HepG2 (cell line): ENCODE data around the gene GPR6. TPM values are rescaled to one million over a fixed set of nuclear protein-coding genes. Genes with fewer than 3 reads are reported as not detected.

Source experiments
- ATAC-seq: fragments of 200-7000 bp; cut with Tn5 transposase; 3 replicates; pipeline ENCODE4 v1.9.1; 2020; ENCODE audit warnings: mild to moderate bottlenecking, moderate library complexity
- BruUV-seq: library from RNA; stranded (reverse); fragments of 400-500 nt; replicated peaks from 2 replicates; lab custom pipeline; 2021; lab: Mats Ljungman, UMichigan
- CTCF ChIA-PET: fragments of 300-600 bp; formaldehyde crosslinking; extraction: SDS; loops from one replicate; lab custom pipeline; 2021; ENCODE audit warnings: low total read pairs, inconsistent platforms, low intra/inter-chr PET ratio; lab: Yijun Ruan, JAX
- POLR2A ChIA-PET: fragments of 350-600 bp; sonication (Branson Sonifier 250); formaldehyde crosslinking; loops from one replicate; lab custom pipeline; 2020; ENCODE audit warnings: antibody characterized with exemption, inconsistent platforms; lab: Yijun Ruan, JAX
- DNase-seq: peaks from one replicate; pipeline ENCODE4 v3.0.0-alpha.2; 2015; ENCODE audit warnings: low spot score
- FAIRE-seq: peaks from 3 replicates; lab custom pipeline; 2011; peaks lifted over from hg19 to GRCh38; lab: Jason Lieb, UNC
- H2AFZ ChIP-seq: one replicate; pipeline ENCODE4 v1.6.1; 2011; ENCODE audit warnings: low read length, inconsistent platforms
- H3K27ac ChIP-seq: fragments of 300-600 bp; 3 replicates; pipeline ENCODE4 v1.8.0; 2011; ENCODE audit warnings: mixed run types, mild to moderate bottlenecking, mixed read lengths, low read length, inconsistent platforms; ENCODE audit not compliant: insufficient read depth; ENCODE audit errors: extremely low read length
- H3K27me3 ChIP-seq, 2 experiments: fragments of 200-600 bp in 1 of 2; 2 replicates in 1 of 2; 3 replicates in 1 of 2; pipeline versions ENCODE4 v1.6.0 to v1.8.0; 2011; ENCODE audit warnings: low read length in 2 of 2, mild to moderate bottlenecking in 2 of 2, moderate library complexity in 2 of 2, inconsistent platforms in 1 of 2; ENCODE audit not compliant: insufficient read depth in 2 of 2, control insufficient read depth in 1 of 2
- H3K36me3 ChIP-seq, 2 experiments: fragments of 200-600 bp in 1 of 2; replicated peaks in 1 of 2; 2 replicates in 1 of 2; 3 replicates in 1 of 2; pipeline versions ENCODE4 v1.5.1 to v1.8.0; 2011; ENCODE audit warnings: low read length in 2 of 2, inconsistent platforms in 1 of 2; ENCODE audit not compliant: insufficient read depth in 2 of 2, control insufficient read depth in 1 of 2
- H3K4me1 ChIP-seq: 2 replicates; pipeline ENCODE4 v1.5.1; 2012; ENCODE audit warnings: low read length, inconsistent platforms; ENCODE audit not compliant: insufficient read depth
- H3K4me2 ChIP-seq: 2 replicates; pipeline ENCODE4 v1.6.0; 2011; ENCODE audit warnings: low read depth, low read length, inconsistent platforms
- H3K4me3 ChIP-seq, 3 experiments: fragments of 200-600 bp in 1 of 3; sonication (generic), shearing (Covaris generic) in 1 of 3; replicated peaks in 1 of 3; 2 replicates each; pipeline ENCODE4 v1.5.1; 2011 to 2016; ENCODE audit warnings: low read length in 3 of 3, inconsistent platforms in 2 of 3, low read depth in 2 of 3, mild to moderate bottlenecking in 2 of 3, control low read depth in 1 of 3, mixed read lengths in 1 of 3; ENCODE audit not compliant: insufficient read depth in 1 of 3
- H3K79me2 ChIP-seq: one replicate; pipeline ENCODE4 v1.6.1; 2011; ENCODE audit warnings: low read length, inconsistent platforms; ENCODE audit not compliant: insufficient read depth
- H3K9ac ChIP-seq: 2 replicates; pipeline ENCODE4 v1.6.0; 2011; ENCODE audit warnings: mild to moderate bottlenecking, low read depth, low read length, inconsistent platforms; ENCODE audit not compliant: insufficient read depth
- H3K9me3 ChIP-seq: 2 replicates; pipeline ENCODE4 v1.5.1; 2012; ENCODE audit warnings: mild to moderate bottlenecking, low read length
- H4K20me1 ChIP-seq: 2 replicates; pipeline ENCODE4 v1.6.0; 2011; ENCODE audit warnings: inconsistent platforms, mild to moderate bottlenecking, low read length, moderate library complexity; ENCODE audit not compliant: insufficient read depth
- ARNT ChIP-seq: fragments of 450-650 bp; IDR thresholded peaks from 2 replicates; pipeline ENCODE4 v1.6.1; 2017
- HMG20A ChIP-seq: IDR thresholded peaks from 2 replicates; pipeline ENCODE4 v1.6.1; 2016; ENCODE audit warnings: borderline replicate concordance
- HNRNPUL1 ChIP-seq: fragments of 200-400 bp; formaldehyde crosslinking; IDR thresholded peaks from 2 replicates; pipeline ENCODE4 v1.6.1; 2017; ENCODE audit warnings: low read depth, mild to moderate bottlenecking, low read length, moderate library complexity
- HOMEZ ChIP-seq: IDR thresholded peaks from 2 replicates; pipeline ENCODE4 v1.6.1; 2016; ENCODE audit warnings: low read depth
- NONO ChIP-seq, 2 experiments: fragments of 450-650 bp in 1 of 2; sonication (generic) in 1 of 2; formaldehyde crosslinking in 1 of 2; IDR thresholded peaks in 1 of 2; conservative IDR thresholded peaks in 1 of 2; 2 replicates each; pipeline versions ENCODE4 v1.6.1 to v1.8.0; 2017 to 2022; ENCODE audit warnings: mild to moderate bottlenecking in 1 of 2, missing genetic modification reagents in 1 of 2, moderate library complexity in 1 of 2
- REPIN1 ChIP-seq: sonication (generic); formaldehyde crosslinking; IDR thresholded peaks from 2 replicates; pipeline ENCODE4 v1.8.0; 2022; ENCODE audit warnings: missing genetic modification reagents, low read depth, mild to moderate bottlenecking, borderline replicate concordance
- SMARCC2 ChIP-seq: fragments of 450-650 bp; IDR thresholded peaks from 2 replicates; pipeline ENCODE4 v1.6.1; 2017; ENCODE audit warnings: antibody characterized with exemption, mild to moderate bottlenecking
- SNAPC5 ChIP-seq: sonication (generic); formaldehyde crosslinking; IDR thresholded peaks from 2 replicates; pipeline ENCODE4 v1.8.1; 2023; ENCODE audit warnings: mild to moderate bottlenecking, missing genetic modification reagents, borderline replicate concordance
- SP1 ChIP-seq, 2 experiments: fragments of 450-650 bp in 1 of 2; sonication (generic) in 1 of 2; formaldehyde crosslinking in 1 of 2; IDR thresholded peaks; 2 replicates each; pipeline versions ENCODE4 v1.4.0 to v1.6.1; 2016 to 2020; ENCODE audit warnings: missing genetic modification reagents in 1 of 2
- SUZ12 ChIP-seq: fragments of 150-350 bp; IDR thresholded peaks from 2 replicates; pipeline ENCODE4 v1.6.1; 2014; ENCODE audit warnings: low read depth, low read length
- TRIM24 ChIP-seq: sonication (generic); formaldehyde crosslinking; IDR thresholded peaks from 2 replicates; pipeline ENCODE4 v1.8.0; 2022; ENCODE audit warnings: mild to moderate bottlenecking, missing genetic modification reagents
- ZFP36L2 ChIP-seq: sonication (generic); formaldehyde crosslinking; IDR thresholded peaks from 2 replicates; pipeline ENCODE4 v1.4.0; 2020; ENCODE audit warnings: missing genetic modification reagents
- ZFP37 ChIP-seq: sonication (generic); formaldehyde crosslinking; IDR thresholded peaks from 2 replicates; pipeline ENCODE4 v1.4.0; 2020; ENCODE audit warnings: missing genetic modification reagents, borderline replicate concordance
- ZNF263 ChIP-seq: sonication (generic); formaldehyde crosslinking; IDR thresholded peaks from 2 replicates; pipeline ENCODE4 v1.4.0; 2020; ENCODE audit warnings: missing genetic modification reagents
- ZNF800 ChIP-seq: sonication (generic); formaldehyde crosslinking; IDR thresholded peaks from 2 replicates; pipeline ENCODE4 v1.4.0; 2020; ENCODE audit warnings: missing genetic modification reagents
- WGBS: methylation state at CpG from one replicate; pipeline ENCODE4 v1.1.6; 2017; ENCODE audit warnings: low lambda C conversion rate; 5-methylcytosine and 5-hydroxymethylcytosine counted together
- in situ Hi-C: cut with HindIII; loops from 2 replicates; pipeline ENCODE4 v1.10.0; 2017; ENCODE audit warnings: low pct_unique_long_range_greater_than_20kb; ENCODE audit not compliant: extremely low pct_ligation_motif_present
- intact Hi-C: fragments of 100-400 bp; cut with micrococcal nuclease; formaldehyde crosslinking; loops from one replicate; pipeline ENCODE4 v1.10.0; 2022; ENCODE audit not compliant: unreplicated experiment
- polyA plus RNA-seq, 8 experiments: library from polyadenylated mRNA; depleted of rRNA in 3 of 8; stranded (reverse) in 7 of 8; unstranded in 1 of 8; fragments of >200 nt; fragmentation: Illumina TruSeq in 4 of 8; extraction: Trizol in 4 of 8; gene quantifications; 2 replicates each; pipeline versions ENCODE4 v1.2.1 to v1.2.3, GENCODE V29; 2011 to 2016; ENCODE audit warnings: low read depth in 4 of 8, missing spikeins in 1 of 8, mixed read lengths in 1 of 8; ENCODE audit not compliant: insufficient read depth in 1 of 8
- total RNA-seq, 5 experiments: library from RNA; depleted of rRNA; stranded (reverse); fragments of >200 nt; fragmentation: Illumina TruSeq; extraction: Trizol; gene quantifications; 2 replicates each; pipeline ENCODE4 v1.2.3, GENCODE V29; 2016; ENCODE audit warnings: low read depth in 1 of 5

GPR6 gene
- total and polyA plus RNA-seq, 2 of the 13 experiments (the other 11 are each of a cell fraction or from before 2014, with no cell fraction given) = not detected

- TF ChIP-seq ZFP37 (CRISPR knock-in tag) (no peak), SP1 (IDR thresholded peaks at IDR 0.05) (no peak), SP1 (CRISPR knock-in tag; IDR thresholded peaks at IDR 0.05) (no peak), HNRNPUL1 (no peak), SNAPC5 (CRISPR knock-in tag) (no peak), NONO (IDR thresholded peaks at IDR 0.05) (no peak), NONO (CRISPR knock-in tag; conservative IDR thresholded peaks at IDR 0.05) (no peak)
These were observed 15.8 kb upstream of the GPR6 start (continued) for GRCh38 chr6:109962271-109962670.

- H3K27me3 ChIP-seq = no peaks in the 10 kb centered on the region; a peak in 1 of 5 replicates
- intact Hi-C loops = no loop called here
- in situ Hi-C loops = no loop called here
- ChIA-PET POLR2A (no interaction called here), CTCF (no interaction called here)
- H2AFZ ChIP-seq = no peak overlapping the region
- ATAC-seq (no peak), DNase-seq (no peak), FAIRE-seq (no peak)
- H3K9ac ChIP-seq = no peak overlapping the region
- H3K27ac ChIP-seq = no peak overlapping the region
- H3K4me3 ChIP-seq = no peak overlapping the region
- no peak overlapping the region for H3K4me2 ChIP-seq
- 50% methylated on average over 2 of the region's 2 CpGs for WGBS
- H3K4me1 ChIP-seq = no peaks in the 10 kb centered on the region
- no peaks in the 10 kb centered on the region for H4K20me1 ChIP-seq
- TF ChIP-seq TRIM24 (CRISPR knock-in tag) = no peak
- H3K36me3 ChIP-seq = no peaks in the 10 kb centered on the region
- H3K9me3 ChIP-seq = no peaks in the 10 kb centered on the region
- no TSS peak for BruUV-seq
- H3K79me2 ChIP-seq = no peaks in the 10 kb centered on the region
These were observed 14.4 kb upstream of the GPR6 start for GRCh38 chr6:109963598-109964170.

- Histone ChIP-seq H3K36me3 (no peaks in the 10 kb centered on the region), H3K9ac (no peak overlapping the region), H2AFZ (no peak overlapping the region), H3K4me2 (no peak overlapping the region), H3K9me3 (no peaks in the 10 kb centered on the region), H3K27me3 (peaks cover under 1 to 5% of the 10 kb centered on the region in 2 experiments; a peak in 1 of 5 replicates), H4K20me1 (no peaks in the 10 kb centered on the region), H3K79me2 (no peaks in the 10 kb centered on the region), H3K4me3 (no peak overlapping the region), H3K27ac (no peak overlapping the region), H3K4me1 (no peaks in the 10 kb centered on the region)
- CTCF ChIA-PET = no interaction called here
- in situ Hi-C loops (no loop called here), intact Hi-C loops (no loop called here)
- POLR2A ChIA-PET = no interaction called here
- no TSS peak for BruUV-seq
- DNase-seq (no peak), ATAC-seq (no peak), FAIRE-seq (no peak)
- 61% methylated on average over 2 of the region's 2 CpGs for WGBS
- TF ChIP-seq ZFP36L2 (CRISPR knock-in tag) (no peak), ARNT (no peak), ZNF263 (no peak), SUZ12 (no peak), ZNF800 (no peak), REPIN1 (CRISPR knock-in tag) (no peak), HOMEZ (CRISPR knock-in tag) (no peak), HMG20A (CRISPR knock-in tag) (no peak), SMARCC2 (no peak)
These were observed 13.2 kb upstream of the GPR6 start for GRCh38 chr6:109964949-109965348.
